Inflammatory macrophage treated with lipopolysaccharide for 1 hour (primary cell): ENCODE measurements around the gene ATP9B.
"Not testable (repeated sequence)": the region's sequence is repeated elsewhere in the genome, so short reads cannot be mapped to it uniquely, and the experiment has no call there.

Source experiments
- DNase-seq, 2 donors: peaks; one replicate each; pipeline ENCODE4 v3.0.0-alpha.2; 2020 to 2022

Gene ATP9B

DNA sequence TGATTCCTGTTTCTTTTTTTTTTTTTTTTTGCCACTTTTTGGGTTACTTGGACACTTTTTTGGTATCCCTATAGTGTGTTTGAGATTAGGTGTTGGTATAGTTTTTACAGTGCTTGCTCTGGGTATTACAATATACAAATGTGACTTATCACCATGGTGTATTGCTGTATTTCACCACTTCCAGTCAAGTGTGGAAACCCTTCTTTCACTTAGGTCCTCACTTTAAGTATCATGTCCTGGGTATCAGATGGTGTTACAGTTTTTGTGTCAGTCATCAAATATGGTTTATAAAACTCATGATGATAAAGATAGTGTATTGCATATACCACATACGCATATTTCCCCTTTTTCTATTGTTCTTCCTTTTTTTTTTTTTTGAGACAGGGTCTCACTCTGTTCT, 1.8 kb downstream of the ATP9B start:
- peak; percentile 89 to 96 for DNase-seq

DNA sequence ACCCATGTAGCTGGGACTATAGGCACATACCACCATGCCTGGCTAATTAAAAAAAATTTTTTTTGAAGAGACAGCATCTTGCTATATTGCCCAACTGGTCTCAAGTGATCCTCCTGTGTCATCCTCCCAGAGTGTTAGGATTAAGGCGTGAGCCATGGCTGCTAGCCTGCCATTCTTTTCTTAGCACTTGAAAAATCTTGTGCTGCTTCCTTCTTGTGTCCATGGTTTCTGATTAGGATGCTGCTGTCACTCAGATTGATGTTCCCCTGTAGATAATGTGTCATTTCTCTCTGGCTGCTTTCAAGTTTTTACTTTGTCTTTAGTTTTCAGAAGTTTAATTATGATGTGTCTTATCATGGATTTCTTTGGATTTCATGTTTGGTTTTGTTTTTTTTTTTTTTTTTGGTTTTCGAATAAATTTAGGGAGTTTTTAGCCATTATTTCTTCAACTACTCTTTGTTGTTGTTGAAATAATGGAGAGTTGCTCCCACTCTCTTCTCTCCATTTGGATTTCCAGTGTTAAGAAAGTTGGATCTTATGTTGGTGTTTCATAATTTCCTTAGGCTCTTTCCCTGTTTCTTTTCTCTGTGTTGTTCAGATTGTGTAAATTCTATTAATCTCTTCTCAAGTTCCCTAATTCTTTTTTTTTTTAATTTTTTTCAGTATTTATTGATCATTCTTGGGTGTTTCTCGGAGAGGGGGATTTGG, 2.5 kb downstream of the ATP9B start:
- peak; percentile 74 to 92 for DNase-seq

DNA sequence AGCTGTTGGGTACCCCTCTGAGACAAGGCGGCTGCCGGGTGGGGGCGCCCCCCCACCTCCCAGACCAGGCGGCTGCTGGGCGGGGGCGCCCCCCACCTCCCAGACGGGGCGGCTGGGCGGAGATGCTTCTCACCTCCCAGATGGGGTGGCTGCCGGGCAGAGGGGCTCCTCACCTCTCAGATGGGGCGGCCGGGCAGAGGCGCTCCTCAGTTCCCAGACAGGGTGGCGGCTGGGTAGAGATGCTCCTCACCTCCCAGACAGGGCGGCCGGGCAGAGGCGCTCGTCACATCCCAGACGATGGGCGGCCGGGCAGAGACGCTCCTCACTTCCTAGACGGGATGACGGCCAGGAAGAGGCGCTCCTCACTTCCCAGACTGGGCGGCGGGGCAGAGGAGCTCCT, 3.5 kb downstream of the ATP9B start:
- DNase-seq: not testable (repeated sequence)

DNA sequence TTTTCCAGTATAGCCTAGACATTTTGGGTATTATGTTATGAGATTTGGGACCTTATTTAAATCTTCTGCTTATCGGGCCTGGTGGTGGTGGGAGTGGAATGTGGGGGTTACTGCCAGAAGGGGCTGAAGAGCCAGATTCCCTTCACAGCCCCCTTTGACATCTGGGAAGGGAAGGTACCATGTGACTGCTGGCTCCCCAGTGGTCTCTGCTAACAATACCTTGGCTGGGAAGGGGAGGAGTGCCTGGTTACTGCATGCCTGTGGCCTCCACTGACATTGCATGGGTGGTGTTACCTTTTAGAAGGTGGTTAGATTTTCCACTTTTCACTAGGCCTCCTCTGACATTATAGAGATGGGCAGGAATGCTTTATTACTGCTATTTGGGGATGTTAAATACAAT, 8.0 kb downstream of the ATP9B start:
- DNase-seq: no peak

DNA sequence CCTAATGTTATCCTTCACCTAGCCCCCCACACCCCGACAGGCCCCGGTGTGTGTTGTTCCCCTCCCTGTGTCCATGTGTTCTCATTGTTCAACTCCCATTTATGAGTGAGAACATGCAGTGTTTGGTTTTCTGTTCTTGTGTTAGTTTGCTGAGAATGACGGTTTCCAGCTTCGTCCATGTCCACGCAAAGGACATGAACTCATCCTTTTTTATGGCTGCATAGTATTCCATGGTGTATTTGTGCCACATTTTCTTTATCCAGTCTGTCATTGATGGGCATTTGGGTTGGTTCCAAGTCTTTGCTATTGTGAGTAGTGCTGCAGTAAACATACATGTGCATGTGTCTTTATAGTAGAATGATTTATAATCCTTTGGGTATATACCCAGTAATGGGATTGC, 9.6 kb downstream of the ATP9B start:
- DNase-seq: not testable (repeated sequence)

DNA sequence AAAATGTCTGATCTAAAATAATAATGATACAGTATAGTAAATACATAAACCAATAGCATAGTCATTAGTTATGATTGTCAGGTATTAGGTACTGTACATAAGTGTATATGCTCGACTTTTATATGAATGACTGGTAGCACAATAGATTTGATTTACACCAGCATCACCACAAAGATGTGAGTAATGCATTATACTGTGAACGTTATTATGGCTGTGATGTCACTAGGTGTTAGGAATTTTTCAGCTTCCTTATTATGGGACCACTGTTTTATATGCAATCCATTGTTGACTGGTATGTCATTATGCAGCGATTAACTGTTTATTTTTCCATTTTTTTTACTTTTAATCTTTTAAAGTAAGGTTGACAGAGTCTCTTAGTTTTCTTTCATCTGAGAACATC, 23.7 kb downstream of the ATP9B start:
- DNase-seq: peak; percentile 25 to 39

DNA sequence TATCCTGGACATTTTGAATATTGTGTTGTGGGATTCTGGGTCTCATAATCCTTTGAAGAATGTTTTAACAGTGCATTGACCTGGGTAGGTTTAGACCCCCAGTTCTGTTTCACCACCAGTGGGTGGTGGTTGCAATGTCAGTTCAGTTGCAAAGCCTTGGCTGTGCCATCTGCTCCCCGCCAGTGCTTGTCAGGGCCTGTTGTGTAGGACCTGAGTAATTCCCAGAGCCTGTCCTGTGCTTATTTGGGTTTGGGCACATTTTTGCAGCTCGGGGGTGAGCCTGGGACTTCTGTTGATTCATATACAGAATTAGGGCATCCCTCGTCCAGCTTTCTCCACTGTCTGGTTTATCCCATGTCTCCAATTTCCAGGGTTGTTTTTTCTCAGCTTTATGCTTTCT, 24.8 kb downstream of the ATP9B start:
- no peak for DNase-seq

DNA sequence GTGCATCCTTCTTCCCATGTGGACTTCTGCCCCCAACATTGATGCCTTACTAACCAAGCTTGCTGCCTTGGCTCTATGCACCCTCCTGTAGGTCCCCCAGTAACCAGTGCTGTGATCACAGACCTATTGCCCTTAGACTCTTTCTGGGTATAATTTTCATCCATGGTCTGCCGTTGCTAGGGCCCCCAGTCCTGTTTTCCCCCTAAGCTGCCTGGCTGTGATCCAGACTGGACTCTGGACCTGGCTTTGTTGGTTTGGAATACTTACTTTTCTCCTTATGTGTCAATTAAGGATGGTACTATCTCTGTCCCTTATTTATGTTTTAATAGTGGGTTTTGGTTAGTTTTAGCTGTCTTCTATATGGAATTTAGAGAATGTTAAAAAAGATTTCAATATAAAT, 26.0 kb downstream of the ATP9B start:
- DNase-seq: no peak

DNA sequence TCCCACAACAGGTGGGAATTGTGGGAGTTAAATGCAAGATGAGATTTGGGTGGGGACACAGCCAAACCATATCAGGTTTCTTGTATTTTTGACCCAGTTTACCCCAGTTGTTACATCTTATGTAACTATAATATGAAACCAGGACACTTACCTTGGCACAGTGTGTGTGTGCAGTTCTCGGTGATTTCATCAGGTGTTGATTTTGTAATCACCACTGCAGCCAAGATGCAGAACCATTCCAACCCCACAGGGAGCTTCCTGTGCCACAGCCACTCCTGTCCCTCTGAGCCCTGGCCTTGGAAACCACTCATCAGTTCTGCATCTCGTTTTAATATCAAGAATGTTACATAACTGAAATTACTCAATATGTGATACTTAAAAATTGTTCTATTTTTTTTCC, 31.8 kb downstream of the ATP9B start:
- DNase-seq: no peak

DNA sequence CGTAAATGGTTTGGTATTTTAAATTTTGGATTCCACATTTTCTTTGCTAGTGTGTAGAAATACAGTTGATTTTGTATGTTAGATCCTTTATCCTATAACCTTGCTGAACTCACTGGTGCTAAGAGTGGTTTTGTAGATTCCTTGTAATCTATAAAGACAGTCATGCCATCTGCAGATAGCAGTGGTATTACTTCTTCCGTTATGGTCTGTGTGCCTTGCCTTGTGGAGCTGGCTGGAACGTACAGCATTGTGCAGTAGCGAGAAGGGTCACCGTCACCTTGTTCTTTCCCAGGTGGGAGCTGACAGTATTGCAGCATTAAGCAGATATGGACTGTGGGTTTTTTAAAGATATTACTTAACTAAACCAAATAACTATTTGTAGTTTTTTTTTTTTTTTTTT, 33.7 kb downstream of the ATP9B start:
- no peak for DNase-seq

DNA sequence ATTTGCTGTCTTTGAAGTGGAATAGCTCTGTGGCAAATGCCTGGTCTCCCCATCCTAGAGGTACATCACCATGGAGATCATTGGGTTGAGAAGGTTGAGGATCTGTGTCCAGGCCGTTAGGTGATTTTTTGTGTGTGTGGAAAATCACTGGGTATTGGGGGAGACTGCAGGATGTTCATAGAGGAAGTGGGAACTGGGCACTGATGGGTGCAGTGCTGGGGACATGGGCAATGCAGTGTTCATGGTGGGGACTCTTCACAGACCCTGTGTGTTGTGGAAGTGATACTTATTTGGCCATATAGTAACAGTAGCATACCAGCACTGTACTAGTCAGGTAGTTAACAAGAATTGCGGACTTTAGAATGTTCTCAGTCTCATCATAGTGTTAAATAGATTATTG, 34.9 kb downstream of the ATP9B start:
- no peak for DNase-seq

DNA sequence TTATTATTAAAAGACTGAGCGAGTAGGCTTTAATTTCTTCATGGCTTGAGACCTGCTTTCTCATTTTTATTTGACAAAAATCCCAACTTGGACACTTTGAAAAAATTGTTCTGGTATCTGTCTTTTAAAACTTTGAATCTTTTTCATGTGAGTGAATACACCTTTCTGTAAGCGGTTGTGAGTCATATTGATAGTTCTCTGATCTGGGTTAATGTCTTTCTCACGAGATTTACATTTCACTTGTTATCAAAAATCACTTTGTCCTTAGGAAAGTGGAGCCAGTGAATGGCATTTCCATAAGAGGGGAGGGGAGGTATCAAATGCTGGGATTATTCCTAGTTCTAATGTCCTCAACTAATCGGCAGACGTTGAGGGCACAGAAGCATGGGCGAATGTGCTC, 36.3 kb downstream of the ATP9B start:
- DNase-seq: no peak

DNA sequence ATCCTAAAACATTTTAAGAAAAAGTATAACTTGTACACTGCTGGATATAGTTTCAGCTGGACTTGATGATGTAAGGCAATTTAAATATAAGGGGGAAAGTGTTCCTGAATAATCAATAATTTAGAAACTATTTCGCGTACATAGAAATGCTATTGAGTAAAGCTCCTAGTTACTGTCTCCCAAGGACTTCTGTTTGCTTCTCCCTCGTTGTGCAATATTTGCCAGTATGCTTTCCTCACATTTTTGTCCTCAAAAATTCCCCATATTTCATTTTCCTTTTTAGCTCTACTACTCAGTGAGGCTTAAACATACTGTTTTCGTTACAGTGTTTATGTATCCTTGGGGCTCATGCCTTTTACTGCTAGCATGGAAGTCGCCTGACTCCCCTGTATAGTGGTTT, 36.9 kb downstream of the ATP9B start:
- DNase-seq: peak; percentile 65 to 76

DNA sequence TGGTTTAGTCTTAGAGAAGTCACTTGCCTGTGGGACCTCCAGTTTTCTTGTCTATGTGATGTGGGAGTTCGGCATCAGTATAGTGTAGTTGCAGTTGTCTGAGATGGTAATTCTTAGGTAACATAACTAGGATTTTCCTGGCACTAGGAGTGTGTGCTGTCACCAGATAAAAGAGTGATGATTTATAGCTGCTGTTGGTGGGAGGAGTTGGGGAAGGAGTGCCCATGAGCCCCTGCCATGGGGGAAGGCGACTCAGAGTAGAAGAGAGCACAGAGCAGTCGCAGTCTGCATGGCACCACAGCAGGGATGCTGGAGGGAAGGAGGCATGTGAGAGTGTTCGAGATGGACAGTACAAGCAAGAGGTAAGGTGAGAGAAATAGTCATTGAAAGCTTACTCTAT, 38.7 kb downstream of the ATP9B start:
- no peak for DNase-seq

DNA sequence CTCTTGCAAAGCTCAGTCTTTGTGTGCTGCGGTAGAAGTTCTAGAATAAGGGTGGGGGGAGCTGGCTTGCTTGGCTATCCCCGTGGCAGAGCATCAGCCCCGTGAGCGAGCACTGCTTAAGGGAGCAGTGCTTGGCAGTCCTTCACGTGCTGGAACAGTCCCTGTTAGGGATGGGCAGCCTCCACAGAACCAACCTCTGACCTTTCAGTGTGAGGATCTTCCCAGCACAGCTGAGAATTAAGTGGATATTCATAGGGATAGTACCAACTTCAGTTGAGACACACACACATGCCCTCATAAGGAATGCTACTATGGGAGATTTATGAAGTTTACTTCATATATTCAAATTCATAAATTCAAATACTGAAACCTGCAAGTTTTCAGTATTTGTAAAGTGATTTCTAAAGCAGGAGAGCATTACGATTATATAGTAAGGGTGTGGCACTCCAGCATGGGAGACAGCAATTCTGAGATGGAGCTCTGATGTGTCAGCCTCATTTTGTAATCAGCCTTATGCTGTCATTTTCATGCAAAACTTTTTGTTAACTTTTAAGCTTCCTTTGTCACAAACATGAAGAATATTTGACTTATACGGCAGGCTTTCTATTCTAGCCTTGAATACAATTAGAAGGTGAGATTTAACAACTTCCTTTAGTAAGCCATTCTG, 39.5 kb downstream of the ATP9B start:
- peak; percentile 71 to 76 for DNase-seq

DNA sequence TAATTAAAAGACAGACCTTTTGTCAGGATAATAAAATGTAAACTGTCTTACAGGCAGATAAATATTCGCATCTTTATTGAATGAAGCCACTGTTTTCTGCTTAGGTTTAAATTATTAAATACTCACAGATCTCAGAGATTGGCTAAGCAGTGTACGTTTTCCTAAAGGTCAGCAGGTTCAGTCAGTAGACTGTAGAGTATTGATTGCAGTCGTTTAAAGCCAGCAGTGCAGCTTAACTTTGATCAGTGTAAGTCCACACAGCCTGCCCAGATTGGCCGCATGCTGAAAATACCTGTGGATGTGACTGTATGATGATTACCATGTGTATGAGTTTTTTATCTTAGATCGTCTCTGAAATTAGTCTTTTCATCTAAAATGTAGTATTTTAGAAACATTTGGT, 42.3 kb downstream of the ATP9B start:
- DNase-seq: no peak

DNA sequence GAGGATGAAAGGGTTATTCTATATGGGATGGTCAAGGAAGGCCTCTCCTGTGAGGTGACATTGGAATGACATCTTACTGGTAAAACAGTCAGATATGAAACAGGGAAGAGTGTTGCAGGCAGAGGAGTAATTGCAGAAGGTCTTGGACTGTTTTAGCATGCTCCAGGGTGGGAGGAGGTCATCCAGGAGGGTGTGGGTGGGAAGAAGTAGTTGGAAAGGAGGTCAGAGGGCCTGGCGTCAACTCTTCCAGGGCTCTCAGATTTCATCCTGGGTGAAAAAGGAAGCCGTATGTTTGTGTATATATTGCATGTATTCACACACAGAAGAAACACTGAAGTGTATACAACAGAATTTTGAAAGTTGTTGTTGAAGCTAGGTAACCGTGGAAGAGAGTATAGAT, 48.2 kb downstream of the ATP9B start:
- DNase-seq: peak; percentile 69 to 92

DNA sequence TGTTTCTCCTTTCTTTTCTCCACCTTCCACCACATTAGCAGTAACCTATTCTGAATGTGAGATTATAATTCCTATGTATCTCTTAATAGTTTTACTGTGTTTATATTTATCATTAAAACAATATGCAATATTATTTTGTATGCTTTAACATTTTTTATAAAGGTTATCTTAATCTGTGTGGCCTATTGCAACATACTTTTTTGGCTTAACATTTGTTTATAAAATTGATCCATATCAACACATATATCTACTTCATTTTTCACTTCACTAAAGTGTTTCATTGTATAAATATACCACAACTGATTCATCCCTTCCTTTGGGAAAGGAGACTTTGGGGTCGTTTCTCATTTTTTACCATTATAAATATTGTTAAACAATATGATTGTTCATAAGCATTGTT, 48.6 kb downstream of the ATP9B start:
- no peak for DNase-seq

DNA sequence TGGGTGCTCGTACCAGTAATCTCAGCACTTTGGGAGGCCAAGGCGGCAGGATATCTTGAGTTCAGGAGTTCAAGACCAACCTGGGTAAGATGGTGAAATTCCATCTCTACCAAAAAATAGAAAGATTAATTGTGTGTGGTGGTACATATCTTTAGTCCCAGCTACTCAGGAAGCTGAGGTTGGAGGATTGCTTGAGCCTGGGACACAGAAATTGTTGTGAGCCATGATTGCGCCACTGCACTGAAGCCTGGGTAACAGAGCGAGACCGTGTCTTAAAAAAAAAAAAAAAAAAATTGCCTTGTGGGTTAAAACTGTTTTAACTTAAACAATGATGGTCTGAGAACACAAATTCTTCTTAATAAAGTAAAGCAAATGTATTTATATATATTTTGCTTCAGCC, 49.6 kb downstream of the ATP9B start:
- DNase-seq: no peak

DNA sequence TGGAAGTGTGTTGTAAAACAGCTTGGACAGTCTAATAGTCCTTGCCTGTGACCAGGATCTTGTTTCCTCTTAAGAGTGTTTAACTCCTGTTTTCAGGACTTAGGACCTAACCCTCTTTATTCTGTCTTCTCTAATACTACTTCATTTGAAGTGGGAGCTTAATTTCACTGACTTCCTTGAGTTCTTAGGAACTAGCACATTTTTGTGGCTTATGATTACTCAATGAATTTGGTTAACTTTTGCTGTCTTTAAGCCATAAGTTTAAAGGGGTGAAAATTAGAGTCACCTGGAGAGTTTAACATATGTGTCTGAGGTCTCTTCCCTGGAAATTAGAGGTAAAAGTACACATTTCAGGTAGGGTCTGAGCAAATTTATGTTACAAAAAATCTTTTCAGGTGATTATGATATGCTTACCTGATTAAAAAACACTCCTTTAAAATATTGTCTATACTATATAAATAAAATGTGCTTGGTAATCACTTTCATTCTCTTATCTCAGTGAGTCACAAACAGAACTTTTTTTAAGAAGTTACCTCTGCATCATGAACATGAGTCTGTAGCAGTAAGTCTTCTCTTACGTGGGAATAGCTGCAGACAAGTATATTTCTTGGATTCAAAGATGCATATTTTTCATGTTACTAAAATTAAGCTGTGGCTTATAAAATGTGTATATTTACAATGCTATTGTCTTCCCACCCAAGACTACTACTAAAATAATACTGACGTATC, 52.7 kb downstream of the ATP9B start:
- DNase-seq: no peak

DNA sequence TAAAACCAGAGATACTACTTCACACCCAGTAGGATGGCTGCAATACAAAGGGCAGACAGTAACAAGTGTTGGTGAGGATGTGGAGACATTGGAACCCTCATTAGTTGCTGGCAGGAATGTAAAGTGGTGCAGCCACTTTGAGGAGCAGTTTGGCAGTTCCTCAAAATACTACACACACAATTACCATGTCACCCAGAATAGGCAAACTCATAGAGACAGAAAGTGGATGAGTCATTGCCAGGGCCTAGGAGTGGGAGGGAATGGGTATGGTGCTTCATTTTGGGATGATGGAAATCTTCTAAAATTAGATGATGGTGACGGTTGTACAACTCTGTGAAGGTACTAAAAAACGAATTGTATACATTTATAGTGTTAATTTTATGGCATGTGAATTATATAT, 54.8 kb downstream of the ATP9B start:
- peak; percentile 45 to 50 for DNase-seq

DNA sequence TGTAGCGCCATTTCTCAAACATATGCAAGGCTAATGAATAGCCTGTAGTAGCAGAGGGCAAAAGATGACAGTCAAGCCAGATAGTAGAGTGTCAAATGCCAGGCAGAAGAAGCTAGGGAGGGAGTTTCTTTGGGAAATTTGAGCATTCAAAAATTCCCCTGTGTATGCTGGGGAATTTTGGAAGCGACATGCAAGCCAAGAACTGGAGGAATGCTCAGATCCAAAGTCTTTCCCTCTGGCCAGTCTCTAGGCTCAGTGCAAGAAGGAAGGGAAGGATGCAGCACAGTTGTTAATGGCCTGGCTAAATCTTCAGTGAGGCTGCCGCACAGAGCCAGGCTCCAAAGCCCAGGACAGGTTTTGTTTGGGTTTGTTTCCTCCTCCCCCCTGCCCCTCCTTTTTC, 59.9 kb downstream of the ATP9B start:
- DNase-seq: peak in 1 of 2 donors; percentile 16

DNA sequence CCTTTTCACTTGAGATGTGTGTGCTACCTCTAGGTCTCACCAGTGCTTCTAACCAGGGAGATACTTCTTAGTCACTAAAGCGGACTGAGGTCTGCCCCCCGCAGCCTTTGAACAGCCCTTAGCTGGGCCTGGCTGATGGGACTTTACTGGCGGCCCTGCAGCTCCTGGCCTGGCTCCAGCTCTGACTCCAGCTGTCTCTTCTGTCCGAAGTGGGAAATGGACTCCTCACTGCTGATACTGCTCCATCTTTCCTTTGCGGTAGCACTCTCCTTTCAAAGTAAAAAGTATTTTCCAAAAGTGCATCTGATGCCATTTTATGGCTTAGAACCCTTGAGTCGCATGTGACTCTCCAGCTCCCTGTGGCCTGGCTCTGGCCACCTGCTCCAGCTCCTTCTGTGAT, 64.5 kb downstream of the ATP9B start:
- DNase-seq: no peak

DNA sequence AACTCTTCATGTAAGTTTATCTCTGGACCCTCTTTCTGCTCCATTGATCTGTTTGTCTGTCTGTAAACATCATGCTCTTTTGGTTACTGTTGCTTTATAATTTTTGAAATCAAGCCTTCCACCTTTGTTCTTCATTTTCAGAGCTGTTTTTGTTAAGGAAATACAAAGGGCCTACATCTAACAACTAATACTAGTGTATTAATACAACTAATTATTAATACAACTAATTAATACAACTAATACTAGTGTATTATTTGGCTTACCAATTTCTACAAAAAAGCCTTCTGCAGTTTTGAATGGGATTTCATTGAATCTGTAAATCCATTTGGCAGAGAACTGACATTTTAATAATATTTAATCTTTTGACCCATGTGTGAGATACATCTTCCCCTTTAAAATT, 66.7 kb downstream of the ATP9B start:
- DNase-seq: no peak
